Measurements from ENCODE around the gene RAB11FIP4.
"Not testable (repeated sequence)": the region's sequence is repeated elsewhere in the genome, so short reads cannot be mapped to it uniquely, and the experiment has no call there.

RAB11FIP4 gene

DNA sequence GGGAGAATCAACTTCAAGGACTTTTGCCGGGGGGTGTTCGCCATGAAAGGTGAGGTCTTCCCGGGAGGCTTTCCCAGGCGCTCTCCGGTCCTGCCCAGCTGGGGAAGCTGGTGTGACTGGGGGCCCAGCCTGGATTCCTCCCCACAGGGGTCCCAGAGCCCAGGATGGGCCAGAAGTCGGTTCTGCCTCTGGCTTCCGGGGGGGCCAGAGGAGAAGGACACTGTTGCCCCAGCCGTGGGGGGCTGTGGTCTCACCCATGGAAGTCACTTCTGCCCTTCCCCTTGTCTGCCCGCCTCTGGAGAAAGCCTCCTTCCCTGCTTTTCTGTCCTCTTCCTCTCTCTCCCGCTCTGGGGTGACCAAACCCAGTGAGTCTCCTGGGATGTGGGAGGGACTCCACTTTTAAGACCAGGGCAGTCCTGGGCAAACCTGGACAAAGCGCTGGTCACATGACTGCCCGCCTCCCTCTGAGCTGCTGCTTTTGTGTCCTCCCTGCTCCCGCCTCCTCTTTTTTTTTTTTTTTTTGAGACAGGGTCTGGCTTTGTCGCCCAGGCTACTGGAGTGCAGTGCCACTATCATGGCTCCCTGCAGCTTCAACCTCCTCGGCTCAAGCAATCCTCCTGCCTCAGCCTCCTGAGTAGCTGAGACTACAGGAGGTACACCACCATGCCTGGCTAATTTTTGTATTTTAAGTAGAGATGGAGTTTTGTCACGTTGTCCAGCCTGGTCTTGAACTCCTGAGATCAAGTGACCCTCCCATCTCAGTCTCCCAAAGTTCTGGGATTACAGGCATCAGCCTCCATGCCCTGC lies 40.6 kb downstream of the RAB11FIP4 start:
- DNase-seq (ENCODE audit: low read depth in 2 of 2), result no peak

DNA sequence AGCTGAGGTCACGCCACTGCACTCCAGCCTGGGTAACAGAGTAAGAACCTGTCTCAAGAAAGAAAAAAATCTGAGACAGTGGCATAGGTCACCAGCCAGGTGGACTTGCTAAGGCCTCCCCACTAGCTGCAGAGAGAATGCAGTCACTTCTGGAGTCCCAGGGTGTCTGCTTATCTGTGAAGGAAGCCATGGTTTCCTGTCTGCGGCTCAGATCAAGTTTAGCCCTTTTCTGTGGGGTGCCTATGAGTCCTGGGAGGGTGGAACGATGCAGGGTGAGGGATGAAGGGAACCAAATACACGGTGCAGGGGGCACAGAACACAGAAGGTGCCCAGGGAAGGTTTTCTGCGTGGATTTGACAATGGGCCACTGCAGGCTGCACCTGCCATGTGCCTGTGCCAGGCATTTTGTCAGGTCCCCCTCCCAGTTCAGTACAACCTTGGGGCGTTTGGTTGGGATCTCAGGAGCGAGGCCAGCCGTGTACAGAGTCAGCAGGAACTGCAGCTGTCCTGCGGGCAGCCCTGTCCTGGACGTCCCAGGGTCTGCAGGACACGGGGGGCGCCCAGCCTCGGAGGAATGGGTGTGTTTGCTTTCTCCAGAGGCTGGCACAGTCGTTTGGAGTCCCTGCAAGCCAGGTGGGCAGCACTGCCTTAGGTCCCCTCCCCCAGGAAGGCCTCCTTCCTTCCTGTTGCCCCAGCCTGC lies 41.8 kb downstream of the RAB11FIP4 start:
- peak in 1 of 2 donors; percentile 2 for DNase-seq (ENCODE audit: low read depth in 2 of 2)

DNA sequence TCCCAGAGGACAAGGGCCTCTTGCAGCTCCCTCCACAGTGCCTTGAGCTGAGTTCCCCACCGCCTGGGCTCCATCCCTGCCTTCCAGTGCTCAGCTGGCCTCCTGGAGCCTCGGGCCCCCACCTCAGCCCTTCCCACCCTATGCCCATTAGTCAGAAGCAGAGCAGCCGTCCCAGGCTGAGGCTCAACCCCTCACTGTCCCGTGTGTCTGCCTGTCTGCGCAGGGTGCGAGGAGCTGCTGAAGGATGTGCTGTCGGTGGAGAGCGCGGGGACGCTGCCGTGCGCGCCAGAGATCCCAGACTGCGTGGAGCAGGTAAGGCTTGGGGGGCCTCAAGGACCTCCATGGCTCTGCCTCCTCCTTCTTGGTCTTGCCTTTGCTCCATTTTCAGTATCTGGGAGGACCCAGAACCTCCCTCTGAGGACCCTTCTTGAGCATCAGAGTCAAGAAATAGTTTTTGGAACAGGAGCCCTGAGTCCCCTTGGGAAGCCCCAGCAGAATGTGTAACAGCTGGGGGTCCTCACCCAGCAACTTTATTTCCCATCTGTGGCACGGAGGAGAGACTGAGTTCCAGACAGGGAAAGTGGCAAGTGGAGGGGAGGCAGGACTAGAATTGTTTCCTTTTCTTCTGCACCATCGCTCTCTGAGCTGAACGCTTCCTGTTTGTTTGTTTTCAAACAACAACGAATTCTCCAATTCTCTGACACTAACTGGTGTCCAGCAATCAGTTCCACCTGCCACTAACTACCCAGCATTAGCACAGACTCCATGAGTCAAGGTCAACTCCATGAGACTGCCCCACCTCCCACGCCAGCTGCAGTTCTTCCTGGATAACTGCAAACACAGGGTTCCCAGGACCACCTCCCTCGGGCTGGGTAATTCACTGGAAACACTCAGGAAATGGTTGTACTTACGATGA lies 42.6 kb downstream of the RAB11FIP4 start:
- DNase-seq (ENCODE audit: low read depth in 2 of 2), result no peak

DNA sequence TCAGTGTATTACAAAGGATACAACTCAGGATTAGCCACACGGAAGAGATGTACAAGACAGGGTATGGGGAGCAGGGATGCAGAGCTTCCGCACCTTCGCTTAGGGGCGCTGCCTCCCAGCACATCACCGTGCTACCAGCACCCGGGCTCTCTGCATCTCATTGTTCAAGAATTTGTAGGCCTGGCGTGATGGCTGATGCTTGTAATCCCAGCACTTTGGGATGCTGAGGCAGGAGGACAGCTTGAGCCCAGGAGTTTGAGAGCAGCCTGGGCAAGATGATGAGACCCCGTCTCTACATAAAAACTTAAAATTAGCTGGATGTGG lies 43.2 kb downstream of the RAB11FIP4 start:
- DNase-seq (ENCODE audit: low read depth in 2 of 2), result no peak

DNA sequence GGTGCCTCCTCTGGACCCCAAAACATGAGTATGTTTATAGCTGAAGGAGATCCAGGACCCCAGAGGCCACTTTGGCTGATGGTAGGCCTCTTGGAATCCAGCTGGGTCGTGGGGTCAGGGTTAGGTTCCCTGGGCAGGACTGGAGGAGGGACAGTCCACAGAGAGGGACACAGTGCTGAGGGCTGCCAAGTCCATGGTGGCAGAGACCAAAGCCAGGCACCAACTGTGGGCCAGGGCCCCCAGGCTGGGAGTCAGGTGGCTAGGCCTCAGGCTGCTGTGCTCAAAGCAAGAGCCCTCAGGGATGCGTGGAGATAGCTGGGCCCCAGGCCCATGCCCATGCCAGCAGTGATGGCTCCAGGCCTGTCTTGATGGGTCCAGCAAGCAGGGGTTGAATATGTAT lies 44.1 kb downstream of the RAB11FIP4 start:
- DNase-seq (ENCODE audit: low read depth in 2 of 2), result no peak

DNA sequence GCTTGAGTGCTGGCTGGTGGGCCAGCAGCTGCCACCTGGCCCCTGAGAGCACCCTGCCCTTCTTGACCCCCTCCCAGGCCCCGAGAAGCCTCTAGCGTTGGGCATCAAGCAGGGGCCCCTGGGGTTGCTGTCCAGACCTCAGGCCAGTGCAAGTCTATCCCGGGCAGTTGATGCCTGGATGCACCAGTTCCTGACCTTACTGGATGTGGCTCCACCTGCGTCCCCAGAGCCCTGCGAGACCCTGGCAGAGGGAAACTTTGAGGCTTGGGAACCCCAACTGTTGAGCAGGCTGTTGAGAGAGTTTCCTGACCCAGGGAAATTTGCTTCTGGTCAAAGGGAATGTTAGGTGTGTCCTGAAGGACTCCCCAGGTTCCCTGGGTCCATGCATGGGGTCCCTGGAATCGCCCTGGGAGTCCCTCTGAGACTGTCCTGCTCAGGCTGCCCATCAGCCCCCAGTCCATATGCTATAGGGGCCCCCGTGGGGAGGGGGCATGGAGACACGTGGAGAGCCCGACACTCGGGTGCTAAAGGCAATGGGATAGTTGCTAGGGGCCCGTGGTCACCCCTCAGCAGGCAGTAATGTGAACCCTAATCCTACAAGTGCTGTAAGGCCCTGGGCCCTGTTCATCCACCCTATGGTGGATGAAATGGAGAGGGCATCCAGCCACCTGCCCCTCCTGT lies 46.4 kb downstream of the RAB11FIP4 start:
- DNase-seq (ENCODE audit: low read depth in 2 of 2), result no peak

DNA sequence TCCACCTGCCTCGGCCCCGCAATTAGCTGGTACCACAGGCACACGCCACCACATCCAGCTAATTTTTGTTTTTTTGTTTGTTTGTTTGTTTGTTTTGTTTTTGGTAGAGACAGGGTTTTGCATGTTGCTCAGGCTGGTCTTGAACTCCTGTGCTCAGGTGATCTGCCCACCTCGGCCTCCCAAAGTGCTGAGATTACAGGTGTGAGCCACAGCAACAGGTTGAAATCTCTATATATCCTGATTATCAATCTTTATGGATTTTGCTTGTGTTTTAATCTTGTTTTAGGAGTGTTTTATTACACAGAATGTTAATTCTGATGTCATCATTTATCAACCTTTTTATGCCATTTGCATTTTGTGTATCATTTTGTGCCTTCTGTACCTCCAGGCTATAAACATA lies 48.2 kb downstream of the RAB11FIP4 start:
- DNase-seq (ENCODE audit: low read depth in 2 of 2), result no peak

DNA sequence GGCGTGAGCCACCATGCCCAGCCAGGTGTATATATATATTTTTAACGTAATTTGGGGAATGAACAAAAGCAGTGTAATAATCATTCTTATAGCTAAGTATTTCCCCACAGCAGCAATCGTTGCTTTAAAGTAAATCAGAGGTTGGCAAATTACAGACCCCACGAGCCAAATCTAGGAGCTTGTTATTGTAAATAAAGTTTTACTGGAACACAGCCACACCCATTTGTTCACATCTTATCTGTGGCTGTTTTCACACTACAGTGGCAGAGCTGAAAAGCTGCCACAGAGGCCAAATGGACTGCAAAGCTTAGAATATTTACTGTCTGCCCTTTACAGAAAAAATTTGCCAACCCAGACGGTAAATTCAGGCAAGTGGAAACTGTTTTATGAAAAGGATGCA lies 50.8 kb downstream of the RAB11FIP4 start:
- DNase-seq (ENCODE audit: low read depth in 2 of 2), result no peak

DNA sequence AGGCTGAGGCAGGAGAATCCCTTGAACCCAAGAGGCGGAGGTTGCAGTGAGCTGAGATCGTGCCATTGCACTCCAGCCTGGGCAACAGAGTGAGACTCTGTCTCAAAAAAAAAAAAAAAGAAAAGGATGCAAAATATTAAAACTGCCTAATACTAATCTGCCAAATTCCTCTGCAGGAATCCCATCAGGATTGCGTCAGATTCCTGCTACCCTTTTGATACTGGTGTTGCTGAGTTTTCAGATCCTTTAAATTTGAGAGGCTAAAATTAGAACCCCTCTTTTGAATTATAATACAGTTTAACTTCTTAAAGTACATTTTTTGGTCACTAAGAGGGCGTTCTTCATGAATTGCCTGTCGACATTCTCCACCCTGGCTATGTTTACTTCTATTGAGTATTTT lies 51.4 kb downstream of the RAB11FIP4 start:
- not testable (repeated sequence) for DNase-seq (ENCODE audit: low read depth in 2 of 2)

DNA sequence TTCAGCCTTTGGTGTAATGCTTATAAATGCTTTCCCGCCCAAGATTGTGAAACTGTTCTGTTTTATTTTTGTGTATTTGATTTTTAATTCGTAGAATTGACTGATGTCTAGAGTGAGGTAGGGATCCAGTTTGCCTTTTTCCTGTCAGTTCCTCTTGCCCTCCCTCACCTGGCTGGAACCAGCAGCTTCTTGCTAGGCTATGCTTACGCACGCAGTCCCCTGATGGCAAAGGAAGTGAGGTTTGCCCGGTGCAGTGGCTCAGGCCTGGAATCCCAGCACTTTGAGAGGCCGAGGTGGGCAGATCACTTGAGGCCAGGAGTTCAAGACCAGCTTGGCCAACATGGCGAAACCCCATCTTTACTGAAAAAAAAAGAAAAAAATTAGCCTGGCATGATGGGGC lies 51.9 kb downstream of the RAB11FIP4 start:
- DNase-seq (ENCODE audit: low read depth in 2 of 2), result no peak

DNA sequence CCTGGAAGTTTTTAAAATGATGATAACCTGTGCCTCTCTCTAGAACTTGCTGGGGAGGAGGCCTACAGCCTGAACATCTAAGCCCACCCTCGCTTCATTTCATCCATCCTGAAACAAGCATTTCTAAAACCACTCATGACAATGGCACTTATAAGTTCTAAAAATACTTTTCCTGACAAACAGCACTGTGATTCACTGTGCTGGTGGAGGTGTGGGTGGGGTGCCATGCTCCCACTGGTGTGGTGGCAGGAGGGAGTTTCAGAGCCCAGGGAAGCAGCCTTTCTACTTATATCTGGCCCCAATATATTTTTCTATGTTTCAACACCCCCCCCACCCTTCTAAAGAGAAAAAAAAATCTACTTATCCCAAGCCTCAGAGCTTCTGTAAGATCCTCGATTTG lies 52.6 kb downstream of the RAB11FIP4 start:
- no peak for DNase-seq (ENCODE audit: low read depth in 2 of 2)

DNA sequence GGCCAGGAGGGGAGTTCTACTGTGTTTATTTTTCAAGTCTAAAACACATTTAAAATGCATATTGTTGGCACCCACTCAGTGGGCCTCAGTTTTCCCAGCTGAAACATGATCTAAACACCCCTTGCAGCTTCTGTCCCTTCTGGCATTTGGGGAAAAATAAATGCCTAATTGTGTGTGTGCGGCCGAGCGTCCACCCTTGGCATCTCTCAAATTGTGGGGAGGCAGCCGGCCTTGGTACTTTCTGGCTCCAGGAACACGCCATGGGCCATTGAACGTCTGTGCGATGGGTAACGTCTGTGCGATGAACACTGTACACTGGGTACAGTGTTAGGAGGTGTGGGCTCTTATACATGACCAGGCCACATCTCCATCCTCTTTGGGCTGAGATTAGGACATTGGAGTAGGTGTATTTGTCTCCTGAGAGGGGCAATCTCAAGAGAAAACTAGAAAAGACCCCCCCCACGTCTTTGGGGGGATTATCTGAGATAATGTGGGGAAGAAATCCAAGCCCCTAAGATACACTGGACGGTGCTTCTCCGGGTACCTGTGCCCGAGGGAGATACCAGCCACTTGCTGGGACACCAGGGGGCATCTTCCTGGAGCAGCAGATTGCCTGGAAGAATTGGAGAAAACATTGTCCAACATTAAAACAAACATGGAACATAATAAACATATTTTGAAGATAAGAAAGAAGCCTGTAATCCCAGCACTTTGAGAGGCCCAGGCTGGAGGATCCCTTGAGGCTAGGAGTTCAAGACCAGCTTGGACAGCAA lies 54.9 kb downstream of the RAB11FIP4 start:
- no peak for DNase-seq (ENCODE audit: low read depth in 2 of 2)

DNA sequence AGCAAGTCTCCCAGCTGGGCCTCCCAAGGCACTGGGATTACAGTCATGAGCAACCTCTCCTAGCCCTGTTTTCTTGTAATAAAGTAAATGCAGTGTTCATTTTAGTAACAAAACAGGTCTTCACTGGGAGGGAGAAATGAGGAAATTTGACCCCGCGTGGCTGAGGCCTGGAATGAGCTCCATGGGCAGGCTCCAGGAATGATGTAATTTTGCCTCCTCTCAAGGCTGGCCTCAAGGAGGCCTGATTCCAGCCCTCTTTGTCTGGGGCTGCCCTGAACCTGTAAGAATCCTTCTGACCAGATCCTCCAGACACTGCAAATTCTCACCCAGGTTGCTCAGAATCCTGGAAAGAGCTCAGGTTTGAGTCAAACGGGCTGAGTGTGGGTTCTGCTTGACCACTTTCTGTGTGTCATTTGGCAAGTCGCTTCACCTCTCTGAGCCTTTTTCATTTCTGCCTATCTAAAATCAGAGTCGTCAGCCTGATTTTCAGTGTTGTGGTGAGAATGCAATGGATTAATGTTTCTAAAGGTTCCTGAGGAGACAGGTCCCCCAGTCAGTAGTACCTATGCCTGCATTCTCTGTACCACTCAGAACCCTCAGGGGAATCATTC lies 57.1 kb downstream of the RAB11FIP4 start:
- no peak for DNase-seq (ENCODE audit: low read depth in 2 of 2)

DNA sequence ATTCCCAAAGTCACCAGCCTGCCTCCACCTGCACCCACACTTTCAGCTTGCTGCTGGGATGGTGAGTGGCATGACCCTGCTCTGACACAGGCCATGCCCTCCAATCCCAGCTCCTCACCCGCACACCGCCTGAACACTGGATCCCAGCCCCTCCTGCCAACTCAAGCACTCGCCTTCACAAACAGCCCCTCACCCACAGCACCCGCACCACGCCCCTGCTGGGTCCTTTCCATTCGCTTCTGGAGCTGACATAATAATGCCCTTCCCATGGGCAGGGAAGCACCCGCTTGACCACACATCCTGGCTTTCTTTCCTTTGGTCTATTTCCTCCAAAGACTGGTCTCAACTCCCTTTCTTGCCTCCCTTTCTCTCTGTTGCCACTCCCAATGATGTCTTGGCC lies 57.6 kb downstream of the RAB11FIP4 start:
- no peak for DNase-seq (ENCODE audit: low read depth in 2 of 2)

DNA sequence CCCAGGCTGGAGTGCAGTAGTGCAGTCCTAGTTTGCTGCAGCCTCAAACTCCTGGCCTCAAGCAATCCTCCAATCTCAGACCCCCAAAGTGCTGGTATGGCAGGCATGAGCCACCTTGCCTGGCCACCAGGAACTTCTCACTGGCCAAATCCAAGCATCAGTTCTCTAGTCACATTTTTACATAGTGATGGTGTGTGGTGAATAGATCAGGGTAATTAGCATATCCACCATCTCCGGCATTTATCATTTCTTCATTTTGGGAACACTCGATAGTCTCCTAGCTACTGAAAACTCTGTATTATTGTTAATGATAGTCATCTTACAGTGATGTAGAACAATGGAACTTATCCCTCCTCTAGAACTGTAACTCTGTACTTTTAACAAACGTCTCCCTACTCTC lies 58.3 kb downstream of the RAB11FIP4 start:
- no peak for DNase-seq (ENCODE audit: low read depth in 2 of 2)

DNA sequence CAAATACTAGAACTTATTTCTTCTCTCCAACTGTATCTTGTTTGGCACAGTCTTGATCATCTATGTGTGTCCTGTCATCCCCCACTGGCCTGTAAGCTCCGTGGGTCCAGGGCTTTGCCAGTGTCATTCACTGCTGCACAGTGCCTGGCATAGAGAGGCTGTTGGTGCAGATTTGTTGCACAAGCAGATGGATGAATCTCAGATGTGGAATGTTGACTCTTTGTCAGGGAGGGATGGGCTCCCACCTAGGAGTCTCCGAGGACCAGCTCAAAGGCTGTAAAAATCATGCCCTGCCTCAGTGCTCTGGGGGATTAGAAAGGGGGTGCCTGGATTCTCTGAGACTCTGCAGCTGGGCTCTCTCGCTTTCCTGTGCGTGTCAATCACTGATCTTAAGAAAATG lies 60.6 kb downstream of the RAB11FIP4 start:
- no peak for DNase-seq (ENCODE audit: low read depth in 2 of 2)

DNA sequence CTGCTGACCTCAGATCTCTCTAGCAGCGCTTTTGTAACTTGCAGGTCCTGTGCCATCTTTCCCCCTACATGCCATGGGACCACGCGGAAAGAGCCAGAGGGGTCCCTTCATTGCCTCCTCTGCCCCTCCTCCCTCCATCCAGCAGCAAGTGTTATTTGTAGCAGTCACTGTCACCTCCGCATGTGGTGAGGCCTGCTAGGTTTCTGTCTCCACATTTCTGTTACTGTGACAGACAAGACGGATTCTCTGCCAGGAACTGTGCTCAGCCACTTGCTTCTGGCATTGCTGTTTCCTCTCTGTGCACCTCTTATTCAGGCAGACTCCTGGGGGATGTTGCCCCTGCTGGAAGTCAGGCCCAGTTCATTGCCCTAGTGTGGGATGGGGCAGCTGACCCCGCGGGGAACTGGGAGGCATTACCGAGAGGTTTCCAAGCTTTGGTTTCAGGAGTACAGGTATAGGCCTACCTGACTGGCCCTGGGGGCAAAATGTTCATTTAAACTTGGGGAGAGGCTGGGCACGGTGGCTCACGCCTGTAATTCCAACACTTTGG lies 61.2 kb downstream of the RAB11FIP4 start:
- DNase-seq (ENCODE audit: low read depth in 2 of 2), result no peak

DNA sequence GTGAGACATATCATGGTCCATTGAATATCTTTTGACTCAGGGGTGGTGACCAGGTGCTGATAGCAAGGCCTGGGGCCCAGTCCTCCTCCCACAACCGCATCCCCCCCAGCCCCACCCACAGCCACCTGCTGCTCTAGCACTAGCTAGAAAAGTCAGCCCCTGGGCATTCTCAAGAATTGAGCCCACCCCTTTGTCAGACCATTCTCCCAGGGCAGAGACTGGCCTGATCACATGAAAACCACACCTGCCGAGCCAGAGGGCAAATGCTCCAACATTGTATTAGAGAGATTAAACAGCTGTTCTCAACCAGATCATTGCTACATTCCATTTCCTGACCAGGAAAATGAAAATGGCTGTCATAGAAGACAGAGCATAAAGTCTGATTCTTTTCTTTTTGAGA lies 62.4 kb downstream of the RAB11FIP4 start:
- DNase-seq (ENCODE audit: low read depth in 2 of 2), result no peak

DNA sequence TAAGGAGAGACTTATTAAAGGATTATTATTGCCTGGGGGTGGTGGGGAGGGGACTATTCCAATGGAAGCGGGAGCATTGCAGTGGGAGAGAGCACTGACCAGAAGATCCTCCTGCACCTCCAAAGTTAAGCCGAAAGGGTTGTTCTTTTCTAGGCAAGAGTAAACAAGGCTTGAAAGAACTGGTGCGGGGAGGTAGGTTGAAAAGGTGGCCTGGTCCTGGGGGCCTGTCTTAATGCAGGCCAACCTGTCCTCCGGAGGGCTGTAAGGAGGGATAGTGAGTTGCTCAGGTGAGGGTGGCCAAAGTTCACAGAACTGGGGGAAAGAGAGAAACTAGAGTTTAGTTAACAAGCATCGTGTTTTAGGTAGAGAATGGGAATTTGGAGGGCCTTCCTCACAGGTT lies 65.3 kb downstream of the RAB11FIP4 start:
- no peak for DNase-seq (ENCODE audit: low read depth in 2 of 2)
